ENCODE data around the gene STK11.

STK11 gene

DNA sequence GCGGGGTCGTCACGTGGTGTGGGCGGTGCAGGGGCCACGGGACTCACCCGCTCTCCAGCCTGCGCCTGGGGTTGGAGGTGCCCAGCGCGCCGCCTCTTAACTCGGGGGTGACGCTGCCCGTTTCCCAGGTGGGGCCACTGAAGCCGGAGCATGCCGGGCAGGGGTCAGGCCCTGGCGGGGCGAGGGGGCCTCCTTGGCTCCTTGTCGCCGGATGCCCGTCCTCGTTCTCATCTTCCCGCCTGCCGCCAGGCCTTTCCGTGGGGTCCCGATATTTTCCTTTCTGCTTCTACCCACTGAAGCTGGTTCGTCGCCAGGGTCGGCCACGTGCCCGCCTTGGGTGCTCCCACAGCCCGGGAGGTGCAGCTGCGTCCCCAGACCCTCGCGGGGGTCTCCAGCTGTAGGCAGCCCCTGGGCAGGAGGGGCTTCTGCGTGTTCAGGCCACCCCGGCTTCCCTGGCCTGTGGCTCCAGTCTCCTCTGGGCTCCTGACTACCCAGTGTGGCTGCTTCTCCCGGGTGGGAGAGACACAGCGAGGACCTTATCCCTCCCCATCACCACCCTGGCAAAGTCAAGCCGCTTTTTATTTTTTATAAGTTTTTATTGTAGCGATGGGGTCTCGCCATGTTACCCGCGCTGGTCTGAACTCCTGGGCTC is 70.5 kb downstream of the STK11 start:
- DNase-seq, result no peak

DNA sequence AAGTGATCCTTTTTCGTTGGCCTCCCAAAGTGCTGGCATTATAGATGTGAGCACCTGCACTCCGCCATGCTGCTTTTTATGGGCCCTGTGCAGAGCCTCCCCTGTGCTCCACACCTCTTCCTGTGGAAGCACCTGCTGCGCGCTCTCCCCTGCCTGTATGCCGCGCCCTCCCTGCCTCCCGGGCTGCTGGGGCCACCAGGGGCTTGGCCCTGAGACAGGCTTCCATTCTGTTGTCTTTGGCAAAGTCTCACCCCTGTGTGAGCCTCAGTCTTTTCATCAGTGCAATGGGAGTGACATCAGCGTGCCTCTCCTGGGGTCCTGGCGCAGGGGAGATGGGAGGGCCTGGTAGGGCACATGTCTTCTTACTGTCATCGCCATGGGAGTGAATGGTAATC is 71.0 kb downstream of the STK11 start:
- no peak for DNase-seq

- no peak for DNase-seq
These were observed 71.5 kb downstream of the STK11 start for GRCh38 chr19:1277061-1277460.

All from stimulated activated CD4-positive, alpha-beta T cell treated with anti-CD3 and anti-CD28 coated beads, Interleukin-12 subunit alpha, Interleukin-12 subunit beta, amount 100 ng/mL, for 4 hours (primary cell).